WTC11 (cell line): ENCODE results near the gene TMEM183A. TPM values are rescaled to one million over a fixed set of nuclear protein-coding genes. Genes with fewer than 3 reads are reported as not detected.

Experiments
- ATAC-seq: fragments of 200-7000 bp; cut with Tn5 transposase; 2 replicates; pipeline ENCODE4 v1.10.0; 2021; ENCODE audit warnings: mild to moderate bottlenecking, moderate library complexity
- Bru-seq: library from RNA; stranded (reverse); fragments of 400-500 nt; gene quantifications from one replicate; lab custom pipeline; 2021; lab: Mats Ljungman, UMichigan
- CTCF ChIA-PET: fragments of 300-600 bp; sonication (Branson Sonifier 250); formaldehyde crosslinking; loops from one replicate; lab custom pipeline; 2021; ENCODE audit warnings: antibody characterized with exemption; lab: Charles Lee
- POLR2A ChIA-PET: fragments of 350-600 bp; sonication (Branson Sonifier 250); formaldehyde crosslinking; loops from one replicate; lab custom pipeline; 2021; ENCODE audit warnings: antibody characterized with exemption; lab: Charles Lee
- DNase-seq: peaks from one replicate; pipeline ENCODE4 v3.0.0; 2021; ENCODE audit warnings: low spot score
- H3K27ac Mint-ChIP-seq: 2 replicates; pipeline ENCODE4 v1.8.0; 2021; ENCODE audit warnings: mixed read lengths
- H3K27me3 Mint-ChIP-seq: 2 replicates; pipeline ENCODE4 v1.8.0; 2021; ENCODE audit warnings: low read depth, mild to moderate bottlenecking, moderate library complexity, mixed read lengths
- H3K36me3 Mint-ChIP-seq: 2 replicates; pipeline ENCODE4 v1.8.0; 2021; ENCODE audit warnings: mixed read lengths
- H3K4me1 Mint-ChIP-seq: 2 replicates; pipeline ENCODE4 v1.8.0; 2022; ENCODE audit warnings: mixed read lengths
- H3K4me3 Mint-ChIP-seq: 2 replicates; pipeline ENCODE4 v1.8.0; 2021; ENCODE audit warnings: mild to moderate bottlenecking, moderate library complexity, mixed read lengths
- H3K9me3 Mint-ChIP-seq: 2 replicates; pipeline ENCODE4 v1.8.0; 2021; ENCODE audit warnings: mixed read lengths
- ATF2 ChIP-seq: sonication (generic); formaldehyde crosslinking; IDR thresholded peaks from 2 replicates; pipeline ENCODE4 v1.8.1; 2022; ENCODE audit warnings: low read depth, missing genetic modification reagents, borderline replicate concordance
- CREM ChIP-seq: sonication (generic); formaldehyde crosslinking; IDR thresholded peaks from 2 replicates; pipeline ENCODE4 v1.8.1; 2022; ENCODE audit warnings: mild to moderate bottlenecking, missing genetic modification reagents, moderate library complexity
- E2F5 ChIP-seq: sonication (generic); formaldehyde crosslinking; IDR thresholded peaks from 2 replicates; pipeline ENCODE4 v1.8.1; 2022; ENCODE audit warnings: mild to moderate bottlenecking, moderate library complexity, missing genetic modification reagents
- FOXP1 ChIP-seq: sonication (generic); formaldehyde crosslinking; IDR thresholded peaks from 2 replicates; pipeline ENCODE4 v1.8.0; 2022; ENCODE audit warnings: missing genetic modification reagents, mild to moderate bottlenecking, moderate library complexity, borderline replicate concordance
- MAX ChIP-seq: sonication (generic); formaldehyde crosslinking; IDR thresholded peaks from 2 replicates; pipeline ENCODE4 v1.8.0; 2022; ENCODE audit warnings: mild to moderate bottlenecking, missing genetic modification reagents
- MYBL2 ChIP-seq: sonication (generic); formaldehyde crosslinking; IDR thresholded peaks from 2 replicates; pipeline ENCODE4 v1.8.1; 2023; ENCODE audit warnings: mild to moderate bottlenecking, moderate library complexity, missing genetic modification reagents
- SOX15 ChIP-seq: fragments of 250-450 bp; sonication (Bioruptor Pico); IDR thresholded peaks from 2 replicates; pipeline ENCODE4 v1.9.0; 2021; ENCODE audit warnings: mild to moderate bottlenecking
- SP1 ChIP-seq: sonication (generic); formaldehyde crosslinking; conservative IDR thresholded peaks from 2 replicates; pipeline ENCODE4 v1.8.1; 2022; ENCODE audit warnings: missing genetic modification reagents
- ZBTB21 ChIP-seq: sonication (generic); formaldehyde crosslinking; IDR thresholded peaks from 2 replicates; pipeline ENCODE4 v1.8.1; 2023; ENCODE audit warnings: mild to moderate bottlenecking, missing genetic modification reagents, borderline replicate concordance
- ZNF232 ChIP-seq: sonication (generic); formaldehyde crosslinking; IDR thresholded peaks from 2 replicates; pipeline ENCODE4 v1.8.0; 2022; ENCODE audit warnings: mild to moderate bottlenecking, missing genetic modification reagents
- long read RNA-seq, 3 experiments: library from RNA in 1 of 3; library from capped mRNA in 1 of 3; library from polyadenylated mRNA in 1 of 3; unstranded in 2 of 3; stranded (forward) in 1 of 3; transcript quantifications; one replicate each; pipeline ENCODE4 v2.0.0, GENCODE V29; 2021
- total RNA-seq: library from RNA; stranded (reverse); gene quantifications from 3 replicates; pipeline ENCODE4 v1.2.3, GENCODE V29; 2021
- TF ChIP-seq, protein P1 (sequence below): sonication (generic); formaldehyde crosslinking; IDR thresholded peaks from 2 replicates; pipeline ENCODE4 v1.8.1; 2023; ENCODE audit warnings: mild to moderate bottlenecking, missing genetic modification reagents
- TF ChIP-seq, protein P2 (sequence below): fragments of 250-450 bp; sonication (Bioruptor Pico); IDR thresholded peaks from 2 replicates; pipeline ENCODE4 v1.9.0; 2021; ENCODE audit warnings: mild to moderate bottlenecking, borderline replicate concordance
- TF ChIP-seq, protein P3 (sequence below): sonication (generic); formaldehyde crosslinking; IDR thresholded peaks from 2 replicates; pipeline ENCODE4 v1.8.0; 2023; ENCODE audit warnings: missing genetic modification reagents, mild to moderate bottlenecking, borderline replicate concordance
- TF ChIP-seq, protein P4 (sequence below): sonication (generic); formaldehyde crosslinking; IDR thresholded peaks from 2 replicates; pipeline ENCODE4 v1.8.1; 2023; ENCODE audit warnings: mild to moderate bottlenecking, missing genetic modification reagents
- TF ChIP-seq, protein P5 (sequence below): sonication (generic); formaldehyde crosslinking; IDR thresholded peaks from 2 replicates; pipeline ENCODE4 v1.8.0; 2022; ENCODE audit warnings: mild to moderate bottlenecking, missing genetic modification reagents

TMEM183A gene
- total RNA-seq (97.4 to 108 TPM (median 99.8 TPM) in 3 replicates), Bru-seq, nascent RNA (percentile 92 among the genes with signal in this experiment)
- long read RNA-seq, experiment 1, transcript TMEM183A-201 (8 exons, 3,019 nt) = major isoform, 398 of 649 reads
- long read RNA-seq, experiment 1, partial matches to known transcripts = 59 of 649 reads
- long read RNA-seq, experiment 1, other reads (novel, unspliced or antisense) = 192 of 649 reads
- long read RNA-seq, experiment 2, transcript TMEM183A-201 (8 exons, 3,019 nt) = major isoform, 125 of 203 reads
- long read RNA-seq, experiment 2, partial matches to known transcripts = 29 of 203 reads
- long read RNA-seq, experiment 2, other reads (novel, unspliced or antisense) = 49 of 203 reads
- long read RNA-seq, experiment 3, transcript TMEM183A-201 (8 exons, 3,019 nt) = major isoform, 21 of 36 reads
- long read RNA-seq, experiment 3, partial matches to known transcripts = 5 of 36 reads
- long read RNA-seq, experiment 3, other reads (novel, unspliced or antisense) = 10 of 36 reads

DNA sequence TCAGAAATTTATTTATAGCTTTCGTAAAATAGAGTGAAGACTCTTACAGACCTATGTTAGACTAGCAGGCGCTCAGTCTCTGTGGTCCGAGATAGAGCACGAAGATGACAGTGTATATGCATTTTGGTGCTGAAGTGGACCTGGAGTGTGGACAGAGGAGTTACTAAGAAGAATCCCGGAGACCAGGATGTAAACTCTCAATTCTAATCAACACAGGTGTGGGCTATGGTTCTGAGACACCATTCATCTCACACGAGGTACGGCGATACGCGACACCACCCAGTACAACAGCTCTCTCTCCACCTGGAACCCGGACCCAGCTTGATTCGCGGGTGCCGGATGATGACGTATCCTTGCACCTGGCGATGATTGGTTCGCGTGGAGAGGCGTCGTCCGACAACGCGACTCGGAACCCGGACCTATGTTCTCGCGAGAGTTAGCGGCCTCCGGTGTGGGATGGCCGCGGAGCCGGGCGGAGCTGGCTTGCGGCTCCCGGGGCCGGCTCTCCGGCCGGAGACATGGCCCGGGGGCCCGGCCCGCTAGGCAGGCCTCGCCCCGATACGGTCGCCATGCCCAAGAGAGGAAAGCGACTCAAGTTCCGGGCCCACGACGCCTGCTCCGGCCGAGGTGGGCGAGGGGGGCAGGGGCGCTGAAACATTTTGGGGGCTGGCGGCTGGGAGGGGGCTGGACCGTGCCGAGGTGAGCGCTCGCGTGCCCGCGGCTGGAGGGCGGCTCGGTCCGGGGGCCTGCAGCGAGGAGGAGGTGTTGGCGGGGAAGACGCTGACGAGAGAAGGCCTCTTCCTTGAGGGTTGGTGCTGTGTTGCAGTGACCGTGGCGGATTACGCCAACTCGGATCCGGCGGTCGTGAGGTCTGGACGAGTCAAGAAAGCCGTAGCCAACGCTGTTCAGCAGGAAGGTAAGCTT is at the start of gene TMEM183A:
Gene TMEM183A, plus strand, starts transcription at position 427 of the 924 bp plus-strand sequence. Its CDS starts 92 bp downstream, at position 519.
- peak within 1 kb of the TSS; percentile 100 for H3K27ac Mint-ChIP-seq
- ATAC-seq (peak; percentile 91), DNase-seq (peak; percentile 98)
- peaks cover 27% of the 10 kb centered on the region for H3K36me3 Mint-ChIP-seq
- H3K27me3 Mint-ChIP-seq = no peaks in the 10 kb centered on the region
- POLR2A ChIA-PET = interaction anchor here (0.6 to 2.0 kb wide), 11 partner anchors 10 to 549 kb away, joined by 3 to 10 read pairs (median 3); partner anchors contain the start of genes KDM5B, KLHL12 and RABIF
- peaks cover 5% of the 10 kb centered on the region; the same call in 1 of the 2 replicates for H3K9me3 Mint-ChIP-seq
- peak within 1 kb of the TSS; percentile 96 for H3K4me3 Mint-ChIP-seq
- peaks cover 23% of the 10 kb centered on the region for H3K4me1 Mint-ChIP-seq
- CTCF ChIA-PET = interaction anchor here (0.6 to 3.5 kb wide), 6 partner anchors 9 to 260 kb away, joined by 3 to 16 read pairs (median 4); no protein-coding TSS in a partner anchor
- TF ChIP-seq ZBTB21 (CRISPR knock-in tag) (no peak), SOX15 (CRISPR knock-in tag) (no peak), CREM (peak; percentile 97), MYBL2 (peak; percentile 30; the same call in 1 of the 2 replicates), FOXP1 (peak; percentile 61; the same call in 1 of the 2 replicates), E2F5 (CRISPR knock-in tag) (peak; percentile 19; the same call in 1 of the 2 replicates), MAX (CRISPR knock-in tag) (peak; percentile 83), SP1 (CRISPR knock-in tag) (peak; percentile 84), ZNF232 (peak; percentile 65; the same call in 1 of the 2 replicates), ATF2 (CRISPR knock-in tag) (0 out of 2 replicates have a peak, but pooled peaks have one; percentile 17)
- TF ChIP-seq, protein P1, sequence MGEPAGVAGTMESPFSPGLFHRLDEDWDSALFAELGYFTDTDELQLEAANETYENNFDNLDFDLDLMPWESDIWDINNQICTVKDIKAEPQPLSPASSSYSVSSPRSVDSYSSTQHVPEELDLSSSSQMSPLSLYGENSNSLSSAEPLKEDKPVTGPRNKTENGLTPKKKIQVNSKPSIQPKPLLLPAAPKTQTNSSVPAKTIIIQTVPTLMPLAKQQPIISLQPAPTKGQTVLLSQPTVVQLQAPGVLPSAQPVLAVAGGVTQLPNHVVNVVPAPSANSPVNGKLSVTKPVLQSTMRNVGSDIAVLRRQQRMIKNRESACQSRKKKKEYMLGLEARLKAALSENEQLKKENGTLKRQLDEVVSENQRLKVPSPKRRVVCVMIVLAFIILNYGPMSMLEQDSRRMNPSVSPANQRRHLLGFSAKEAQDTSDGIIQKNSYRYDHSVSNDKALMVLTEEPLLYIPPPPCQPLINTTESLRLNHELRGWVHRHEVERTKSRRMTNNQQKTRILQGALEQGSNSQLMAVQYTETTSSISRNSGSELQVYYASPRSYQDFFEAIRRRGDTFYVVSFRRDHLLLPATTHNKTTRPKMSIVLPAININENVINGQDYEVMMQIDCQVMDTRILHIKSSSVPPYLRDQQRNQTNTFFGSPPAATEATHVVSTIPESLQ (CRISPR knock-in tag) = no peak
- TF ChIP-seq, protein P2, sequence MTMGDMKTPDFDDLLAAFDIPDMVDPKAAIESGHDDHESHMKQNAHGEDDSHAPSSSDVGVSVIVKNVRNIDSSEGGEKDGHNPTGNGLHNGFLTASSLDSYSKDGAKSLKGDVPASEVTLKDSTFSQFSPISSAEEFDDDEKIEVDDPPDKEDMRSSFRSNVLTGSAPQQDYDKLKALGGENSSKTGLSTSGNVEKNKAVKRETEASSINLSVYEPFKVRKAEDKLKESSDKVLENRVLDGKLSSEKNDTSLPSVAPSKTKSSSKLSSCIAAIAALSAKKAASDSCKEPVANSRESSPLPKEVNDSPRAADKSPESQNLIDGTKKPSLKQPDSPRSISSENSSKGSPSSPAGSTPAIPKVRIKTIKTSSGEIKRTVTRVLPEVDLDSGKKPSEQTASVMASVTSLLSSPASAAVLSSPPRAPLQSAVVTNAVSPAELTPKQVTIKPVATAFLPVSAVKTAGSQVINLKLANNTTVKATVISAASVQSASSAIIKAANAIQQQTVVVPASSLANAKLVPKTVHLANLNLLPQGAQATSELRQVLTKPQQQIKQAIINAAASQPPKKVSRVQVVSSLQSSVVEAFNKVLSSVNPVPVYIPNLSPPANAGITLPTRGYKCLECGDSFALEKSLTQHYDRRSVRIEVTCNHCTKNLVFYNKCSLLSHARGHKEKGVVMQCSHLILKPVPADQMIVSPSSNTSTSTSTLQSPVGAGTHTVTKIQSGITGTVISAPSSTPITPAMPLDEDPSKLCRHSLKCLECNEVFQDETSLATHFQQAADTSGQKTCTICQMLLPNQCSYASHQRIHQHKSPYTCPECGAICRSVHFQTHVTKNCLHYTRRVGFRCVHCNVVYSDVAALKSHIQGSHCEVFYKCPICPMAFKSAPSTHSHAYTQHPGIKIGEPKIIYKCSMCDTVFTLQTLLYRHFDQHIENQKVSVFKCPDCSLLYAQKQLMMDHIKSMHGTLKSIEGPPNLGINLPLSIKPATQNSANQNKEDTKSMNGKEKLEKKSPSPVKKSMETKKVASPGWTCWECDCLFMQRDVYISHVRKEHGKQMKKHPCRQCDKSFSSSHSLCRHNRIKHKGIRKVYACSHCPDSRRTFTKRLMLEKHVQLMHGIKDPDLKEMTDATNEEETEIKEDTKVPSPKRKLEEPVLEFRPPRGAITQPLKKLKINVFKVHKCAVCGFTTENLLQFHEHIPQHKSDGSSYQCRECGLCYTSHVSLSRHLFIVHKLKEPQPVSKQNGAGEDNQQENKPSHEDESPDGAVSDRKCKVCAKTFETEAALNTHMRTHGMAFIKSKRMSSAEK = peak; percentile 79; the same call in 1 of the 2 replicates
- TF ChIP-seq, protein P3, sequence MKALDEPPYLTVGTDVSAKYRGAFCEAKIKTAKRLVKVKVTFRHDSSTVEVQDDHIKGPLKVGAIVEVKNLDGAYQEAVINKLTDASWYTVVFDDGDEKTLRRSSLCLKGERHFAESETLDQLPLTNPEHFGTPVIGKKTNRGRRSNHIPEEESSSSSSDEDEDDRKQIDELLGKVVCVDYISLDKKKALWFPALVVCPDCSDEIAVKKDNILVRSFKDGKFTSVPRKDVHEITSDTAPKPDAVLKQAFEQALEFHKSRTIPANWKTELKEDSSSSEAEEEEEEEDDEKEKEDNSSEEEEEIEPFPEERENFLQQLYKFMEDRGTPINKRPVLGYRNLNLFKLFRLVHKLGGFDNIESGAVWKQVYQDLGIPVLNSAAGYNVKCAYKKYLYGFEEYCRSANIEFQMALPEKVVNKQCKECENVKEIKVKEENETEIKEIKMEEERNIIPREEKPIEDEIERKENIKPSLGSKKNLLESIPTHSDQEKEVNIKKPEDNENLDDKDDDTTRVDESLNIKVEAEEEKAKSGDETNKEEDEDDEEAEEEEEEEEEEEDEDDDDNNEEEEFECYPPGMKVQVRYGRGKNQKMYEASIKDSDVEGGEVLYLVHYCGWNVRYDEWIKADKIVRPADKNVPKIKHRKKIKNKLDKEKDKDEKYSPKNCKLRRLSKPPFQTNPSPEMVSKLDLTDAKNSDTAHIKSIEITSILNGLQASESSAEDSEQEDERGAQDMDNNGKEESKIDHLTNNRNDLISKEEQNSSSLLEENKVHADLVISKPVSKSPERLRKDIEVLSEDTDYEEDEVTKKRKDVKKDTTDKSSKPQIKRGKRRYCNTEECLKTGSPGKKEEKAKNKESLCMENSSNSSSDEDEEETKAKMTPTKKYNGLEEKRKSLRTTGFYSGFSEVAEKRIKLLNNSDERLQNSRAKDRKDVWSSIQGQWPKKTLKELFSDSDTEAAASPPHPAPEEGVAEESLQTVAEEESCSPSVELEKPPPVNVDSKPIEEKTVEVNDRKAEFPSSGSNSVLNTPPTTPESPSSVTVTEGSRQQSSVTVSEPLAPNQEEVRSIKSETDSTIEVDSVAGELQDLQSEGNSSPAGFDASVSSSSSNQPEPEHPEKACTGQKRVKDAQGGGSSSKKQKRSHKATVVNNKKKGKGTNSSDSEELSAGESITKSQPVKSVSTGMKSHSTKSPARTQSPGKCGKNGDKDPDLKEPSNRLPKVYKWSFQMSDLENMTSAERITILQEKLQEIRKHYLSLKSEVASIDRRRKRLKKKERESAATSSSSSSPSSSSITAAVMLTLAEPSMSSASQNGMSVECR = peak; percentile 28; the same call in 1 of the 2 replicates
- TF ChIP-seq, protein P4, sequence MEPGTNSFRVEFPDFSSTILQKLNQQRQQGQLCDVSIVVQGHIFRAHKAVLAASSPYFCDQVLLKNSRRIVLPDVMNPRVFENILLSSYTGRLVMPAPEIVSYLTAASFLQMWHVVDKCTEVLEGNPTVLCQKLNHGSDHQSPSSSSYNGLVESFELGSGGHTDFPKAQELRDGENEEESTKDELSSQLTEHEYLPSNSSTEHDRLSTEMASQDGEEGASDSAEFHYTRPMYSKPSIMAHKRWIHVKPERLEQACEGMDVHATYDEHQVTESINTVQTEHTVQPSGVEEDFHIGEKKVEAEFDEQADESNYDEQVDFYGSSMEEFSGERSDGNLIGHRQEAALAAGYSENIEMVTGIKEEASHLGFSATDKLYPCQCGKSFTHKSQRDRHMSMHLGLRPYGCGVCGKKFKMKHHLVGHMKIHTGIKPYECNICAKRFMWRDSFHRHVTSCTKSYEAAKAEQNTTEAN (CRISPR knock-in tag) = peak; percentile 27; the same call in 1 of the 2 replicates
- TF ChIP-seq, protein P5, sequence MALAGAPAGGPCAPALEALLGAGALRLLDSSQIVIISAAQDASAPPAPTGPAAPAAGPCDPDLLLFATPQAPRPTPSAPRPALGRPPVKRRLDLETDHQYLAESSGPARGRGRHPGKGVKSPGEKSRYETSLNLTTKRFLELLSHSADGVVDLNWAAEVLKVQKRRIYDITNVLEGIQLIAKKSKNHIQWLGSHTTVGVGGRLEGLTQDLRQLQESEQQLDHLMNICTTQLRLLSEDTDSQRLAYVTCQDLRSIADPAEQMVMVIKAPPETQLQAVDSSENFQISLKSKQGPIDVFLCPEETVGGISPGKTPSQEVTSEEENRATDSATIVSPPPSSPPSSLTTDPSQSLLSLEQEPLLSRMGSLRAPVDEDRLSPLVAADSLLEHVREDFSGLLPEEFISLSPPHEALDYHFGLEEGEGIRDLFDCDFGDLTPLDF (CRISPR knock-in tag) = peak; percentile 46; the same call in 1 of the 2 replicates
